A673 (cell line): ENCODE measurements around the gene SETD3. TPM values are rescaled to one million over a fixed set of nuclear protein-coding genes. Genes with fewer than 3 reads are reported as not detected.

Experiments used
- BruUV-seq: library from RNA; stranded (reverse); fragments of 400-500 nt; replicated peaks from 2 replicates; lab custom pipeline; 2021; lab: Mats Ljungman, UMichigan
- CTCF ChIA-PET: fragments of 300-600 bp; sonication (Branson Sonifier 250); formaldehyde crosslinking; loops from one replicate; lab custom pipeline; 2022; ENCODE audit warnings: antibody characterized with exemption; lab: Charles Lee
- POLR2A ChIA-PET: fragments of 300-600 bp; sonication (Branson Sonifier 250); formaldehyde crosslinking; loops from one replicate; lab custom pipeline; 2022; ENCODE audit warnings: antibody characterized with exemption; ENCODE audit not compliant: low non-redundant PET; lab: Charles Lee
- DNase-seq: peaks from one replicate; pipeline ENCODE4 v3.0.0-alpha.2; 2015; ENCODE audit warnings: low spot score
- H3K27ac ChIP-seq: fragments of 200-600 bp; sonication (generic); 2 replicates; pipeline ENCODE4 v1.5.1; 2016; ENCODE audit warnings: mixed run types, low read depth, mild to moderate bottlenecking, mixed read lengths, antibody characterized with exemption, low read length; ENCODE audit not compliant: poor library complexity, severe bottlenecking
- H3K27me3 ChIP-seq: fragments of 200-600 bp; sonication (generic); replicated peaks from 2 replicates; pipeline ENCODE4 v1.6.1; 2017; ENCODE audit warnings: mixed run types, low read depth, mild to moderate bottlenecking, mixed read lengths, antibody characterized with exemption, low read length; ENCODE audit not compliant: insufficient read depth, poor library complexity
- H3K36me3 ChIP-seq: fragments of 200-600 bp; sonication (generic); 2 replicates; pipeline ENCODE4 v1.6.1; 2016; ENCODE audit warnings: mixed run types, mild to moderate bottlenecking, mixed read lengths, antibody characterized with exemption, low read length; ENCODE audit not compliant: insufficient read depth, poor library complexity, severe bottlenecking
- H3K4me1 ChIP-seq: fragments of 200-600 bp; sonication (generic); 2 replicates; pipeline ENCODE4 v1.6.1; 2017; ENCODE audit warnings: mixed run types, mild to moderate bottlenecking, mixed read lengths, antibody characterized with exemption, low read length; ENCODE audit not compliant: insufficient read depth, poor library complexity, severe bottlenecking
- H3K4me3 ChIP-seq: fragments of 200-600 bp; sonication (generic); 2 replicates; pipeline ENCODE4 v1.5.1; 2016; ENCODE audit warnings: low read depth, mixed run types, mild to moderate bottlenecking, mixed read lengths, low read length; ENCODE audit not compliant: poor library complexity, severe bottlenecking
- H3K9me3 ChIP-seq: fragments of 200-600 bp; sonication (generic); 2 replicates; pipeline ENCODE4 v1.6.1; 2016; ENCODE audit warnings: mixed run types, low read depth, mild to moderate bottlenecking, mixed read lengths, antibody characterized with exemption, low read length; ENCODE audit not compliant: poor library complexity, severe bottlenecking
- EZH2 ChIP-seq: fragments of 200-600 bp; sonication (generic); IDR thresholded peaks from 2 replicates; pipeline ENCODE4 v1.6.1; 2017; ENCODE audit warnings: borderline replicate concordance, low read depth, mild to moderate bottlenecking, mixed read lengths, antibody characterized with exemption, low read length; ENCODE audit not compliant: poor library complexity, severe bottlenecking
- intact Hi-C: fragments of 100-400 bp; cut with micrococcal nuclease; formaldehyde crosslinking; loops from one replicate; pipeline ENCODE4 v1.10.0; 2022; ENCODE audit not compliant: unreplicated experiment
- total RNA-seq: library from RNA; stranded (reverse); gene quantifications from 2 replicates; pipeline ENCODE4 v1.2.3, GENCODE V29; 2021
- TF ChIP-seq, protein P1 (sequence below): fragments of 300-800, 200-600 bp; sonication (generic); conservative IDR thresholded peaks from 2 replicates; pipeline ENCODE4 v1.5.1; 2017; ENCODE audit warnings: low read depth, mild to moderate bottlenecking, antibody characterized with exemption, low read length, moderate library complexity, mixed read lengths

SETD3 gene
- total RNA-seq, 1 experiment from 2014 or later: 46.4 TPM

DNA sequence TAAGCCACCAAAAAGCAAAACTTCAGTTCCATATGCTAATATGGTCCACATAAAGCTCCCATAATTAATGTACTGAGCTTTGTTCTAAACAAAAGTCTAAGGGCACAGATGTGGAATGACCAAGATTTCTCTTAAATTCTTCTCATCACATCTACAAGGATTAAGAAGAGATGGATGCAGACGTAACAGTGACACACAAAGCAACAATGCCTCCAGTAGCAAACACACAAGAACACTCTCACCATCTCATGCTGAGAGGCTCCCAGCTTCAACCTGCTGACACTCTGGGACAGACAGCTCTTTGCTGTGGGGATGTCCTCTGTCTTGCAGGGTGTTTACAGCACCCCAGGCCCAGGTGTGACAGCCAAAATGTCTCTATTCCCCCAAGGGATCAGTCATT lies 48.2 kb downstream of the SETD3 start:
- Histone ChIP-seq H3K4me1 (no peaks in the 10 kb centered on the region), H3K27me3 (no peaks in the 10 kb centered on the region), H3K9me3 (no peaks in the 10 kb centered on the region), H3K36me3 (no peaks in the 10 kb centered on the region), H3K4me3 (no peak overlapping the region), H3K27ac (no peak overlapping the region)
- intact Hi-C loops: no loop called here
- BruUV-seq: no TSS peak
- CTCF ChIA-PET: no interaction called here
- DNase-seq: no peak
- TF ChIP-seq EZH2: no peak
- TF ChIP-seq, protein P1, sequence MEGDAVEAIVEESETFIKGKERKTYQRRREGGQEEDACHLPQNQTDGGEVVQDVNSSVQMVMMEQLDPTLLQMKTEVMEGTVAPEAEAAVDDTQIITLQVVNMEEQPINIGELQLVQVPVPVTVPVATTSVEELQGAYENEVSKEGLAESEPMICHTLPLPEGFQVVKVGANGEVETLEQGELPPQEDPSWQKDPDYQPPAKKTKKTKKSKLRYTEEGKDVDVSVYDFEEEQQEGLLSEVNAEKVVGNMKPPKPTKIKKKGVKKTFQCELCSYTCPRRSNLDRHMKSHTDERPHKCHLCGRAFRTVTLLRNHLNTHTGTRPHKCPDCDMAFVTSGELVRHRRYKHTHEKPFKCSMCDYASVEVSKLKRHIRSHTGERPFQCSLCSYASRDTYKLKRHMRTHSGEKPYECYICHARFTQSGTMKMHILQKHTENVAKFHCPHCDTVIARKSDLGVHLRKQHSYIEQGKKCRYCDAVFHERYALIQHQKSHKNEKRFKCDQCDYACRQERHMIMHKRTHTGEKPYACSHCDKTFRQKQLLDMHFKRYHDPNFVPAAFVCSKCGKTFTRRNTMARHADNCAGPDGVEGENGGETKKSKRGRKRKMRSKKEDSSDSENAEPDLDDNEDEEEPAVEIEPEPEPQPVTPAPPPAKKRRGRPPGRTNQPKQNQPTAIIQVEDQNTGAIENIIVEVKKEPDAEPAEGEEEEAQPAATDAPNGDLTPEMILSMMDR: no peak
- POLR2A ChIA-PET: no interaction called here

DNA sequence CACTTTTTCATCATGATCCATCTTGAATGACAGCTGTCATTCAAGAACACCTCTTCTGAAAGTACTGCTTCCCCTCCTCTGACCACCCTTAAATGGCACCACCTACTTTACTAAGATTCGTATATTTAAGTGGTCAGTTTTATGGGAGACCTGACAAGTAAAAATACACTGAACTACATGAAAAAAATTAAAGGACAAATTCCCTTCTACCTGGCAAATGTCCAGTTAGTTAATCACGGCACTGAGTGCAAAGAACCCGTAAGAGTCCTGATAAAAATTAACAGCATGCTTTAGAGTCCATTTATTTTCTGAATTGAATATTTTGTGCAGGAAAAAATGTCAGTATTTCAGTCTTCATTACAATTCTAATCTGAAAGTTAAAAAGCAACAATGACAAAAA lies 48.7 kb downstream of the SETD3 start:
- CTCF ChIA-PET: interaction anchor here (0.7 kb wide), 1 partner anchor 130 kb away, joined by 3 read pairs; no protein-coding TSS in a partner anchor

DNA sequence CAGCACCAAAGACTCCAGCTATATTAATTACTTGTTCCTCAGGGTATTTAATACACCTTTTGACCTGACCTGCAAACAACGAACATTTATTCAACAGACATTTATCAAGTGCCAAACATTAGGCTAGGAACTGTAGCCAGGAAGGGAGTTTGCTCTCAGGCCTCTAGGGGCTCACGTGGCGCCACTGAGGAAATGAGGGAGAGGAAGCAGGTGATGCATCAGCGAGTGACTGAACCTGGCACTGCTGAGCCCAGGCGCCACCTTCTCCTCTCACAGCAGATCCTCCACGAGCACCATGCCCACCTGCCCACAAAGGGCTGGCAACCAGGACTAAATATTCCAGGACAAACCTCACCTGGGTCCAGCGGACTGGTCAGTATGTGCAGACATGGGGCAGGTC lies 50.2 kb downstream of the SETD3 start:
- CTCF ChIA-PET: no interaction called here
- Histone ChIP-seq H3K4me3 (no peak overlapping the region), H3K27ac (no peak overlapping the region), H3K4me1 (peaks cover 5% of the 10 kb centered on the region), H3K9me3 (no peaks in the 10 kb centered on the region), H3K36me3 (no peaks in the 10 kb centered on the region), H3K27me3 (no peaks in the 10 kb centered on the region)
- no TSS peak for BruUV-seq
- POLR2A ChIA-PET: no interaction called here
- TF ChIP-seq, protein P1: peak; percentile 47
- no peak for TF ChIP-seq EZH2
- intact Hi-C loops: no loop called here
- no peak for DNase-seq

More for the DNA sequence above, 48.7 kb downstream of the SETD3 start:
- TF ChIP-seq, protein P1: no peak
- no peak for TF ChIP-seq EZH2
- H3K27ac ChIP-seq: no peak overlapping the region
- H3K36me3 ChIP-seq: no peaks in the 10 kb centered on the region
- no peaks in the 10 kb centered on the region for H3K9me3 ChIP-seq
- intact Hi-C loops: no loop called here
- no peaks in the 10 kb centered on the region for H3K4me1 ChIP-seq
- DNase-seq: no peak
- H3K4me3 ChIP-seq: no peak overlapping the region
- POLR2A ChIA-PET: no interaction called here
- BruUV-seq: no TSS peak
- H3K27me3 ChIP-seq: no peaks in the 10 kb centered on the region
